GM10248 (cell line): Measurements from ENCODE around the gene ACSF3.

Experiments
- CTCF ChIA-PET: fragments of 300-600 bp; sonication (Branson Sonifier 250); formaldehyde crosslinking; extraction: SDS; loops from one replicate; lab custom pipeline; 2021; ENCODE audit warnings: antibody characterized with exemption; lab: Yijun Ruan, JAX
- POLR2A ChIA-PET: fragments of 350-650 bp; sonication (Branson Sonifier 250); formaldehyde crosslinking; extraction: SDS; loops from one replicate; lab custom pipeline; 2020; ENCODE audit warnings: antibody characterized with exemption; lab: Yijun Ruan, JAX
- DNase-seq: peaks from one replicate; pipeline ENCODE4 v3.0.0; 2012; ENCODE audit errors: extremely low spot score
- TF ChIP-seq, protein P1 (sequence below): IDR thresholded peaks from 2 replicates; pipeline ENCODE4 v1.5.1; 2012; ENCODE audit warnings: mild to moderate bottlenecking, low read depth; ENCODE audit errors: extremely low read depth, missing control alignments, control extremely low read depth

ACSF3 gene

DNA sequence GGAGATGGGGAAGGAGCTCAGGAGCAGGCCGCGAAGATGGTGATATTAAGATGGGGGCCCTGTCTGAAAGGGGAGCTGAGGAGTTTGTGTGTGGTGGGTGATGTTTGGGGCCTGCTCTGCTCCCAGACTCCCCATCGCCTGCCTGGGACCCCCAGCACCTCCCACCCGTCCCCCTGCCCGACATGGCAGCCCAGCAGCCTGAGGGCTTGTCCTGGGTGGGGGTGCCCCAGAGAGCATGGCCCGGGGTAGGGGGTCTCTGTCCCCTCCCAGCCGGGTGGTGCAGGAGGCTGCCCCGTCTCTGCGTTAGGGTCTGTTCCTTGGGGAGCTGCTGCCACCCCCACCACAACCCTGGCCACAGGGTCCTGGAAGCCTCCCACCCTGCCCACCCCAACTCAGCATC, 83.1 kb downstream of the ACSF3 start:
- CTCF ChIA-PET: interaction anchor here (0.8 kb wide), 1 partner anchor 10 kb away, joined by 3 read pairs; no protein-coding TSS in a partner anchor

DNA sequence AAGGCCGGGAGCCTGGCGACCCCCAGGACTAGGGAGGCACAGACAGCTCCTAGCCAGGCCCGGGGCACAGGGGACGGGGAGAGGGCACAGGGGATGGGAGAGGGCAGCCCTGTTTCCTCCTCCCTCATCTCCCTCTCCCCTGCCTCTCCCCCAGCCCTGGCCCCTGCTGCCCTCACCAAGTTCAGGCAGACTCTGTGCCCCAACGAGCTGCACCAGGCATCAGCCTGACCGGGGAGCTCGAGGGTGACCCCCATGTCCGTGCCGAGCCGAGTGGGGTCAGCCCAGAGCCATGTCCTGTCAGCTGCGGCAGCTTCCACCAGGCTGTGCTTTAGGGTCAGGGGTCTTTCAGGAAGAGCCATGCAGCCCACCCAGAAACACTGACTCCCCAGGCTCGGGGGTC, 83.8 kb downstream of the ACSF3 start:
- DNase-seq: no peak
- ChIA-PET POLR2A (no interaction called here), CTCF (interaction anchor here (0.7 kb wide), 1 partner anchor 440 kb away, joined by 3 read pairs; no protein-coding TSS in a partner anchor)
- TF ChIP-seq, protein P1, sequence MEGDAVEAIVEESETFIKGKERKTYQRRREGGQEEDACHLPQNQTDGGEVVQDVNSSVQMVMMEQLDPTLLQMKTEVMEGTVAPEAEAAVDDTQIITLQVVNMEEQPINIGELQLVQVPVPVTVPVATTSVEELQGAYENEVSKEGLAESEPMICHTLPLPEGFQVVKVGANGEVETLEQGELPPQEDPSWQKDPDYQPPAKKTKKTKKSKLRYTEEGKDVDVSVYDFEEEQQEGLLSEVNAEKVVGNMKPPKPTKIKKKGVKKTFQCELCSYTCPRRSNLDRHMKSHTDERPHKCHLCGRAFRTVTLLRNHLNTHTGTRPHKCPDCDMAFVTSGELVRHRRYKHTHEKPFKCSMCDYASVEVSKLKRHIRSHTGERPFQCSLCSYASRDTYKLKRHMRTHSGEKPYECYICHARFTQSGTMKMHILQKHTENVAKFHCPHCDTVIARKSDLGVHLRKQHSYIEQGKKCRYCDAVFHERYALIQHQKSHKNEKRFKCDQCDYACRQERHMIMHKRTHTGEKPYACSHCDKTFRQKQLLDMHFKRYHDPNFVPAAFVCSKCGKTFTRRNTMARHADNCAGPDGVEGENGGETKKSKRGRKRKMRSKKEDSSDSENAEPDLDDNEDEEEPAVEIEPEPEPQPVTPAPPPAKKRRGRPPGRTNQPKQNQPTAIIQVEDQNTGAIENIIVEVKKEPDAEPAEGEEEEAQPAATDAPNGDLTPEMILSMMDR: no peak

More for the DNA sequence above, 83.1 kb downstream of the ACSF3 start:
- POLR2A ChIA-PET: no interaction called here
- TF ChIP-seq, protein P1: no peak
- no peak for DNase-seq

DNA sequence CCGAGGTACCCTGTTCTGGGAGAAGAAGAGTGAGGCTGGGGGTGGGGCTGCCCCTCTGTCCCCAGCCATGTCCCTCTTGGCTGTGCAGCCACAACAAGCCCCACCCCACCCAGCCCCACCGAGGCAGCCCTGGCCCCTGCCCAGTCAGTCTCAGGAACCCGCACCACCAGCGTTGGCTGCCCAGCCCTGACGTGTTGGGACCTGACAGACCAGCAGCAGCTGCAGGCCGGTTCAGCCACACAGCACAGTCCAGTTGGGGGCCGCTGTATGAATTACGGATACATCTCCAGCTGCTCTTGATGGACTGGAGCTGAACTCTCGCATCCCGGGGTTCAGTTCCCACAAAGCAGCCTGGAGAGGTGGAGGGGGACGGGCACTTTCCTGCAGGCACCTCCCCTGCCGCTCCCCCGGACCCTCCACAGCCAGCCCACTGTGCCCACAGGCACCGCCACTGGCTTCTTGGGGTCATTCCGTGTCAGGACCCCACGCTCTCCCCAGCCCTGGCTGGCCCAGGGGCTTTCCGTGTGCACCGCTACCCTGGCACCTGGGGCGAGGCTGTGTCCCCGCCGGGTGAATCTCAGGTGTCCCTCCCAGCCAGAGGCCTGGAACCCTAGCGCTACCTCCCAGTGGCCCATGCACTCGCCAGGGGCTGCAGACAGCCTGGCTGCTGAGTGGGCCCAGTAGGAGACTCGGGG, 84.9 kb downstream of the ACSF3 start:
- ChIA-PET POLR2A (no interaction called here), CTCF (no interaction called here)
- TF ChIP-seq, protein P1: no peak
- DNase-seq: no peak

DNA sequence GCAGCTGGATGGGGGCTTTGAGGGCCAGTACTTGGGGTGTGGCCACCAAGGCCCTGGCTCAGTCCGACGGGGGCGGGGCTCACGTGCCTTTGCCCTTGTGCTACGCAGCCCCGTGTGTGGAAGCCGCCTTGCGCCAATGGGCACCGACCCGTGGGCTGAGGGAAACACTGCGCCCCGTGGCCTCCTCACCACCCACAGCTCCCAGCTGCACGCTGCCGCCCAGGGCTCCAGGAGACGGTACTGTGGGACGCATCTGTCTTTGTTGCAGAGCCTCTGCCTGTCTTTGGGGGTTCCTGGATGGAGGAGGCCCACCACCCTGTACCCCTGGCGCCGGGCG, 85.5 kb downstream of the ACSF3 start:
- no peak for DNase-seq
- POLR2A ChIA-PET: no interaction called here
- TF ChIP-seq, protein P1: no peak
- CTCF ChIA-PET: no interaction called here

DNA sequence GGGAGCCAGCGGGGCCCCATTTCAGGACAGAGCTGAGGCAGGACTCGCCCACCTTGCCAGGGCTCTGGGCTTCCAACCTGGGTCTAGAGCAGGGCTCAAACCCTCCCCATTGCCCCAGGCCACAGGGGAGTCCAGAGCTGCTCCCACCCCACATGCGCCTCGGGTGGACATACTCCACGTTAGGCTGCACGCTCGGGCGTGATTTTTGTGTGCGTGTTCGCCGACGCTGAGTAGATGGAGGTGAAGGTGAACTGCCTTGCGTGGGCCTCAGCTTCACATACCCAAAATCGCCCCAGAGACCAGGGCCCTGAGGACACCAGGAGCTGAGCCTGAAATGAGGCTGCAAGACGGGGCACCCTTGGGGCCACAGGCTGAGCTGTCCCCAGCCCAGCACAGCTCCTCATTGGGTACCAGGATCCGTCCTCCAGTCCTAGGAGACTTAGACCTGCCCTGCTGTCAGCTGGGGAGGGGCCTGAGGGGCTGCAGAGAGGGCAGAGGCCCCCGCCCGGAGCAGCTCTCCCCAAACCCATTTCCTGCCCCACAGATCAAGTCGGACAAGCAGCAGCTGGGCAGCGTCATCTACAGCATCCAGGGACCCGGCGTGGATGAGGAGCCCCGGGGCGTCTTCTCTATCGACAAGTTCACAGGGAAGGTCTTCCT, 86.1 kb downstream of the ACSF3 start:
- ChIA-PET CTCF (interaction anchor here (1.0 kb wide), 1 partner anchor 23 kb away, joined by 3 read pairs; no protein-coding TSS in a partner anchor), POLR2A (no interaction called here)
- no peak for DNase-seq
- TF ChIP-seq, protein P1: no peak

DNA sequence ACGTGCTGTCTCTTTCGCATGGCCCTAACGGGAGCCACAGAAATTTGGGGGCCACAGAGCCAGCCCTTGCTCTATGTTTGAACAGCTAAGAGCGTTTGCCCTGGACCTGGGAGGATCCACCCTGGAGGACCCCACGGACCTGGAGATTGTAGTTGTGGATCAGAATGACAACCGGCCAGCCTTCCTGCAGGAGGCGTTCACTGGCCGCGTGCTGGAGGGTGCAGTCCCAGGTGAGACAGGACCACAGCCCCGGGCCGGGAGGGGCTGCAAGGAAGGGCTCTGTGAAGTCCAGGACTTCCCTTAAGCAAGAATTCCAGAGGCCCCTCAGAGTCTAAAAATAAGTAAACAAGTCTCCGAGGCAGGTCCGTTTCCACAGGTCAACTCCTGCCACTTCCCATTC, 89.8 kb downstream of the ACSF3 start:
- ChIA-PET CTCF (no interaction called here), POLR2A (no interaction called here)

More for the DNA sequence above, 89.8 kb downstream of the ACSF3 start:
- TF ChIP-seq, protein P1: no peak
- no peak for DNase-seq
